Dedifferentiated amniotic fluid mesenchymal stem cell (primary cell): ENCODE results near the gene TUBA1B.
"Not testable (repeated sequence)": the region's sequence is repeated elsewhere in the genome, so short reads cannot be mapped to it uniquely, and the experiment has no call there.

Experiments used
- DNase-seq: peaks from one replicate; pipeline ENCODE4 v3.0.0-alpha.2; 2016; ENCODE audit errors: extremely low spot score

TUBA1B gene

GRCh38 chr12:49131051-49131893 is at the start of gene TUBA1B:
TUBA1B (minus strand) TSS chr12:49131395; CDS start chr12:49131300, 95 bp downstream.
- peak; percentile 74 for DNase-seq

GRCh38 chr12:49174218-49174617 is 43.0 kb upstream of the TUBA1B start:
- DNase-seq = no peak

- no peak for DNase-seq
Observed at GRCh38 chr12:49170924-49171323, 39.7 kb upstream of the TUBA1B start.

- no peak for DNase-seq
Observed at GRCh38 chr12:49165114-49165513, 33.9 kb upstream of the TUBA1B start.

- DNase-seq = not testable (repeated sequence)
Observed at GRCh38 chr12:49161901-49162300, 30.7 kb upstream of the TUBA1B start.

- DNase-seq = no peak
Observed at GRCh38 chr12:49161092-49161795, 30.0 kb upstream of the TUBA1B start.

GRCh38 chr12:49160399-49160798 is 29.2 kb upstream of the TUBA1B start:
- DNase-seq = no peak

GRCh38 chr12:49154221-49154620 is 23.0 kb upstream of the TUBA1B start:
- DNase-seq = no peak

- DNase-seq = no peak
Observed at GRCh38 chr12:49147384-49147783, 16.2 kb upstream of the TUBA1B start.

- DNase-seq = no peak
Observed at GRCh38 chr12:49146406-49146805, 15.2 kb upstream of the TUBA1B start.

- no peak for DNase-seq
Observed at GRCh38 chr12:49144384-49144783, 13.2 kb upstream of the TUBA1B start.

GRCh38 chr12:49138999-49139398 is 7.8 kb upstream of the TUBA1B start:
- DNase-seq = no peak

- no peak for DNase-seq
Observed at GRCh38 chr12:49138587-49138986, 7.4 kb upstream of the TUBA1B start.

GRCh38 chr12:49137476-49137875 is 6.3 kb upstream of the TUBA1B start:
- DNase-seq = no peak

- DNase-seq = not testable (repeated sequence)
Observed at GRCh38 chr12:49136997-49137396, 5.8 kb upstream of the TUBA1B start.

- no peak for DNase-seq
Observed at GRCh38 chr12:49133590-49133989, 2.4 kb upstream of the TUBA1B start.

- DNase-seq = no peak
Observed at GRCh38 chr12:49133014-49133413, 1.8 kb upstream of the TUBA1B start.

- DNase-seq = peak; percentile 58
Observed at GRCh38 chr12:49131894-49132461, 783 bp upstream of the TUBA1B start.

GRCh38 chr12:49130151-49131050 is 794 bp downstream of the TUBA1B start:
- peak; percentile 91 for DNase-seq

GRCh38 chr12:49129332-49130150 is 1.7 kb downstream of the TUBA1B start:
- no peak for DNase-seq

GRCh38 chr12:49127971-49128370 is 3.2 kb downstream of the TUBA1B start:
- not testable (repeated sequence) for DNase-seq
